ELR (cell line): ENCODE results near the gene PPIF.
"Not testable (repeated sequence)": the region's sequence is repeated elsewhere in the genome, so short reads cannot be mapped to it uniquely, and the experiment has no call there.

Experiments used
- DNase-seq: peaks from one replicate; pipeline ENCODE4 v3.0.0-alpha.2; 2015; ENCODE audit warnings: low read depth

Gene PPIF

GRCh38 chr10:79331709-79332108, 15.6 kb upstream of the PPIF start:
- peak; percentile 100 for DNase-seq

DNA sequence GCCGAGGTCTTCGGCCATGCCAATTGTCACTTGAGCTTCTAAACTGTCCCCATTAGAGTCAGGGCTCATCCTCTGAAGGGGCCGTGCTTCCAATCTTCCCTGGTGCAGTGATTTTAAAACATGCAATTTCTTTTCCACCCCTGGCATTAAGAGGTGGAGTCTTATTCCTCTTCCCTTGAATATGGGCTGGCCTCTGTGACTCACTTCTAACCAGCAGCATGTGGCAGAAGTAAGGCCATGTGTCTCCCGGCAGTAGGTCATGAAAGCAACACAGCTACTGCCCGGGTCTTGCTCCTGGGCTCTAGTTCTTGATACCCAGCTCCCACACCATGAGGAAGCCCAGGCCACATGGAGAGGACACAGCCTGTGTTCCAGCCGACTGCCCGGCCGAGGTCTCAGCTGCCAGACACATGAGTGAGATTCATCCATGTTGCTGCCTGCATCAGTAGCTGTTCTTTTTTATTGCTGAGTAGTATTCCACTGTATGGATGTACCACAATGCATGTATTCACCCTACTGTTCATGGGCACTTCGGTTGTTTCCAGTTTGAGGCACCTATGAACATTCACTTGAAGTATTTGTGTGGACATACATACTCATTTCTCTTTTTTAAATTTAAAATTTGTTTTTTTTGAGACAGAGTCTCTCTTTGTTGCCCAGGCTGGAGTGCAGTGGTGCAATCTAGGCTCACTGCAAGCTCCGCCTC, 14.5 kb upstream of the PPIF start:
- DNase-seq = not testable (repeated sequence)

DNA sequence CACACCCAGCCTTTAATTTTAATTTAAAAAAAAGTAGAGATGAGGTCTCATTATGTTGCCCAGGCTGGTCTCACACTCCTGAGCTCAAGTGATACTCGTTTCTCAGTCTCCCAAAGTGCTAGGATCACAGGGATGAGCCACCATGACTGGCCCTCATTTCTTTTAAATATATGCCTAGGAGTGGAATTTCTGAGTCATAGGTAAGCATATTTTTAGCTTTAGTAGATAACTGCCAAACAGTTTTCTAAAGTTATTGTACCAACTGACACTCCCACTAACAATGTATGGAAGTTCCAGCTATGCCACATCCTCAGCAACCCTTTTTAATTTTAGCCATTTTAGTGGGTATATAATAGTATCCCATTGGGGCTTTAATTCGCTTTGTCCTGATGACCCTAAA, 13.8 kb upstream of the PPIF start:
- peak; percentile 97 for DNase-seq

GRCh38 chr10:79334573-79334972, 12.7 kb upstream of the PPIF start:
- no peak for DNase-seq

DNA sequence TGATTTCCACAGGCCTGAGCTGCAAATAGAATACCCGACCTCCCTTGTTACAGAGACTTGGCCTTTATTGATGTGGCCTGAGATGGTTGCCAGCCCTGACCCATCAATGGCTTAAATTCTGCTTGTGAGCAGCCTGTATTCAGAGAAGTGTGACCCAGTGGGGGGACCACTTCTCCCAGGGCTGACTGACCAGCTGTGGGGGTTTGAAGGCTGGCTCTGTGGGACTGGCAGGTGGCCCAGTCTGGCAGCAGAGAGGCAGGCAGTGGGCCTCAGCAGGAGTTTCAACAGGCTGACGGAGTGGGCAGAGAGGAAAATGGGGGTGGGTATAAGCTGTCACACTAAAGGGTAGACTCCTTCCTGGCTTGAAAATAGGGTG, 12.2 kb upstream of the PPIF start:
- DNase-seq = no peak

DNA sequence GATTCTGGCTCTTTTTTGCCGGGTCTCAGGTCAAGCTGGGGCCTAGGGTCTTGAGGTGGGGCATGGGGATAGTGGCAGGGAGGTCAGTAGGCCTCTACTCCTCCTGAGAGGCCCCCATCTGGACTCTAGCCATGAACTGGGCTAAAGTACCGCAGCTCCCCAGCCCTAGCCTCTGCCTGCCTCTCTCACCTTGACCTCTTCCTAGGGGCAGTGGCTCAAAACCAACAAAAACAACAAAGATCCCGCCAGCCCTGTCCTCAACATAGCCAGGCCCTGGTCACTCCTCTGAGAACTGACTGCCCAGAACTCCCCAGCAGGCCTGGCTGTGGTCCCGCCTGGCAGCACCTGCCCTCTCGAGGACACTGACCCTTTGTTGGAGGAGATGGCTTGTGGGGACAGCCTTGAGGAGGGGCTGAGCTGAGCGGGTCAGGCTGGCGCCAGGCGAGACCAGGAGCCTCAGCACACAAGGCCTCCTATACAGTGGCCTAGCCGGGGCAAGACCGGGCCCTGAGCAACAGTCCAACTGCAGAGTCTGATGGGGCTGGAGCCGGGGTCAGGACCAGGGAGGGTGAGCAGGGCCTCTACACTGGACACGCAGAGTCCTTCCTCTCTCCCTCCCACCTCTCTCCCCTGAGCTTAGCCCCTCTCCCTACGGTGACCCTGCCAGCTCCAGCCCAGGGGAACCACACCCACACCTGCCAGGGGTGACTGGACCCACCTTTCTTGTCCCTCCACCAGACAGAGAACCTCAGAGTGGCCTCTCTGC, 11.6 kb upstream of the PPIF start:
- no peak for DNase-seq

DNA sequence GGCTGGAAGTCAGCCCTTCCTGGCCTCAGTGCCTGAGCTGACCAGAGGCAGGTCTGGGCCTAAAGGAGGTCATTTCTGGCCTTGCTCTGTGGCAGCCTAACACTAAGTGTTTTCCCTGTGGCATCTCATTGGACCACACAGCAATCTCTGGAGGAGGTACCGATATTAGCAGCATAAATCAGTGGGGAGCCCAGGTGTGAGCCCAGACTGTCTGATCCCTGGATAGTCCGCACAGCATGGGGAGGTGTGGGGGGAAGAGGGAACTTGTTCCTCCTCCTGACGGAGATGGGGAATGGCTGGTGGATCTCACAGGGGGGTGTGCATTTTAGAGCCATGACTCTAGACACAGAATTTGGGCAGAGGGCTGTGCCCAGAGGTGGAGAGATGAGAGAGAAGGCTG, 11.0 kb upstream of the PPIF start:
- DNase-seq = no peak

DNA sequence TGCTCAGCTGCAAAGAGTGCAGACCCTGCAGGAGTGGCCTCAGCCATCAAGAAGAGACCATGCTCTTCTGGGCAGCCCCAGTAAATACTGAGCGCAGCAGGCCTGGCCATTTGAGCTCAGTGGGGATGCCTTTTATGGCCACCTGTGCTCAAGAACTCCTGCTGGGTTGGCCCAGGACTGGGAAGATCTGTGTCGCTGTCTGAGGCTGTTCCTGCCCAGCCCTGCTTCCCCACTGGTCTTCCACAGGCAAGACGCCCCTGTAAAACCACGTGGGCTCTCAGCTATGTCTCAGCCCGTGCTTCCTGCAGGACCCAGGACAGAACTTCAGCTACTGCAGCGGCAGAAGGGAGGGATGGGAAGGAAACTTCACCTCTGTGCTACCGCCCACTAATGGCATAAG, 10.5 kb upstream of the PPIF start:
- DNase-seq = no peak

- DNase-seq = not testable (repeated sequence)
Observed at GRCh38 chr10:79337783-79338469, 9.3 kb upstream of the PPIF start.

GRCh38 chr10:79339266-79339665, 8.0 kb upstream of the PPIF start:
- DNase-seq = no peak

GRCh38 chr10:79340646-79341244, 6.5 kb upstream of the PPIF start:
- DNase-seq = no peak

DNA sequence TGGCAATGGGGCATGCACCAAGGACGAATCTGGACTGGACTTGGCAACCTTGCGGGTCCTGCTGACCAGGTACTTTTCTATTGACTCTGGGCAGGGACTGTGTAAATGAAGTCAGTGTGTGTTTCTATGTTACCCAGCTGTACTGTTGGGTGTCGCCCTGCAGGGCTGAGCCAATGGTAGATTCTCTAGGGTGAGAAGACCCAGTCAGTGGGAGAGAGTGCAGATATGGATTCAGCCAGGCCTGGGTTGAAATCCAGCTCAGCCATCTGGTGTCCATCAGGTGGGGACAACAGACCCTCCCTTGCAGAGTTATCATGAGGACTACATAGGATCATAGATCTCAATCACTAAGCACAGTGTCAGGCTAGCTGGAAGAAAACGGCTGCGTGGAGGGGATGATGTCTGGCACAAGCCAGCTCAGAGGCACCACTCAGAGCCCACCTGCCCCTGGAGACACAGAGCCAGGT, 4.9 kb upstream of the PPIF start:
- DNase-seq = no peak

GRCh38 chr10:79342811-79343561, 4.3 kb upstream of the PPIF start:
- DNase-seq = no peak

DNA sequence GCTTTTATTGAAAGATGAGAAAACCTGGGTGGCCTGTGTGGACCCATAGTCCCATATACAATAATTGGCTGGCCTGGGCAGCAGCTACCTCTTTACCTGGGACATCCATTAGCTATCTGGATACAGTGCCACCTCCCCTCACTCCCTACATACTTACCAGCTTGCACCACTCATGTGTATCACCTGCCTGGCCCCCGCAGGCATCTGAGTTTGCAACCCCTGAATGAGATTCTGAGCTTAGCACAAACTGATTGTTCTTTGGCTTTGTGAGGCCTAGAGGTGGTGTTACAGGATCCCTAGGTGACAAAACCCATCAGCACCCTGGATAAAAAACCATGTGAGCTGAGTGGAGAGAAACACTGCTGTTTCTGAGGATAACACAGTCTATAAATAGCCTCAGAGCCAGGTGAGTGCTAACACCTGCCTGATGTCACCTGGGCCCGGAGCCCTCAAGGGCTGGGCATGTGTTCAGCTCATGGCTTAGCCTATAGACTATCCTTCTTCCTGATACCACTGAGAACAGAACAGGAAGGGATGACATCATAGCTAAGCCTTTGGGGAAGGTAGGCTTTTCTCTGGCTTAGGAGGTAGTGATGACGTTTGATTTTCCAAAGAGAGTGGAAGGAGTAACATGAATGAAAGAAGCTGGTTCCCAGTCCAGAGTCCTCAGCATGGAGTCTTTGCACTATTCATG, 2.6 kb upstream of the PPIF start:
- no peak for DNase-seq

- DNase-seq = no peak
Observed at GRCh38 chr10:79345241-79346011, 1.8 kb upstream of the PPIF start.

DNA sequence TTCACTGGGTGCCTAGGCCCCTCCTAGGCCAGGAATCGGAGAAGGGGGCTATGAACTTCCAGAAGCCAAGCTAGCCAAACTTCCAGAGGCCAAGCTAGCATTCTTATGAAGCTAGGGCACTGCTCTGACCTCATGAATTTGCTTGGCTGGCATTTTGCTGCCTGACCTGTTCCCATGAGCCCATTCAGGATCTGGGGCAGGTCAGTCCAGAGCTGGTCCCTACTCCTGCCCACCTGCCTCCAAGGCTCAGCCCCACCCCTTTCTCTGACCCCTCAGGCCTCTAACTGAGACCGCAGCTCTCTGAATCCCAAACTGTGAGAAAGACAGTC, 1.3 kb upstream of the PPIF start:
- no peak for DNase-seq

GRCh38 chr10:79346388-79347225, 662 bp upstream of the PPIF start:
- no peak for DNase-seq

- DNase-seq = peak; percentile 79
Observed at GRCh38 chr10:79347894-79348639, 798 bp downstream of the PPIF start.

GRCh38 chr10:79348640-79348988, 1.3 kb downstream of the PPIF start:
- no peak for DNase-seq
